Kidney epithelial cell (primary cell): Measurements from ENCODE around the gene GUCY2C. TPM values are rescaled to one million over a fixed set of nuclear protein-coding genes. Genes with fewer than 3 reads are reported as not detected.

Experiments used
- DNase-seq: peaks from one replicate; pipeline ENCODE4 v3.0.0-alpha.2; 2010; ENCODE audit warnings: low read depth
- H3K27me3 ChIP-seq: 2 replicates; pipeline ENCODE4 v1.6.0; 2011; ENCODE audit warnings: low read length; ENCODE audit not compliant: control insufficient read depth, insufficient read depth
- H3K36me3 ChIP-seq: 2 replicates; pipeline ENCODE4 v1.5.1; 2011; ENCODE audit warnings: low read length; ENCODE audit not compliant: control insufficient read depth, insufficient read depth
- H3K4me3 ChIP-seq: 2 replicates; pipeline ENCODE4 v1.5.1; 2011; ENCODE audit warnings: low read depth, mild to moderate bottlenecking, control low read depth, low read length
- CTCF ChIP-seq: IDR thresholded peaks from 2 replicates; pipeline ENCODE4 v1.5.1; 2011; ENCODE audit warnings: mild to moderate bottlenecking, moderate library complexity, low read length, control low read depth, inconsistent platforms; ENCODE audit not compliant: insufficient read depth, poor library complexity, severe bottlenecking
- total RNA-seq: library from RNA; depleted of rRNA; stranded (reverse); fragments of >200 nt; gene quantifications from 2 replicates; pipeline ENCODE4 v1.2.3, GENCODE V29; 2015

The GUCY2C gene
- total RNA-seq, 1 donor from 2014 or later = not detected

- no peak for TF ChIP-seq CTCF
- H3K4me3 ChIP-seq = no peak overlapping the region
- no peak for DNase-seq
- no peaks in the 10 kb centered on the region for H3K27me3 ChIP-seq
- H3K36me3 ChIP-seq = no peaks in the 10 kb centered on the region
Observed at GRCh38 chr12:14573118-14573517, 123.3 kb downstream of the GUCY2C start.

- no peak for TF ChIP-seq CTCF
- DNase-seq = no peak
- no peaks in the 10 kb centered on the region for H3K36me3 ChIP-seq
- H3K4me3 ChIP-seq = no peak overlapping the region
- H3K27me3 ChIP-seq = no peaks in the 10 kb centered on the region
Observed at GRCh38 chr12:14572401-14572800, 124.0 kb downstream of the GUCY2C start.

- no peak for TF ChIP-seq CTCF
- Histone ChIP-seq H3K4me3 (no peak overlapping the region), H3K36me3 (no peaks in the 10 kb centered on the region), H3K27me3 (no peaks in the 10 kb centered on the region)
- DNase-seq = no peak
Observed at GRCh38 chr12:14571779-14572178, 124.6 kb downstream of the GUCY2C start.

GRCh38 chr12:14570231-14570630 lies 126.2 kb downstream of the GUCY2C start:
- H3K36me3 ChIP-seq = no peaks in the 10 kb centered on the region
- no peak overlapping the region for H3K4me3 ChIP-seq
- DNase-seq = no peak
- H3K27me3 ChIP-seq = no peaks in the 10 kb centered on the region
- no peak for TF ChIP-seq CTCF

GRCh38 chr12:14567351-14568162 lies 128.8 kb downstream of the GUCY2C start, which contains the start of gene PLBD1:
Gene PLBD1 (minus strand): TSS chr12:14567883. CDS start chr12:14567696, 187 bp downstream.
- no peaks in the 10 kb centered on the region for H3K36me3 ChIP-seq
- no peak for TF ChIP-seq CTCF
- no peaks in the 10 kb centered on the region for H3K27me3 ChIP-seq
- no peak for DNase-seq
- peak within 1 kb of the TSS; percentile 36 for H3K4me3 ChIP-seq

GRCh38 chr12:14564336-14564959 lies 132.0 kb downstream of the GUCY2C start:
- no peaks in the 10 kb centered on the region for H3K36me3 ChIP-seq
- TF ChIP-seq CTCF = no peak
- H3K27me3 ChIP-seq = no peaks in the 10 kb centered on the region
- no peak for DNase-seq
- H3K4me3 ChIP-seq = no peak overlapping the region
